NCI-H2227 (cell line): Measurements from ENCODE around the gene SPTB.

ENCODE experiments used
- DNase-seq: peaks from one replicate; lab custom pipeline; 2025; ENCODE audit not compliant: unreplicated experiment; lab: John Stamatoyannopoulos, UW

SPTB gene

DNA sequence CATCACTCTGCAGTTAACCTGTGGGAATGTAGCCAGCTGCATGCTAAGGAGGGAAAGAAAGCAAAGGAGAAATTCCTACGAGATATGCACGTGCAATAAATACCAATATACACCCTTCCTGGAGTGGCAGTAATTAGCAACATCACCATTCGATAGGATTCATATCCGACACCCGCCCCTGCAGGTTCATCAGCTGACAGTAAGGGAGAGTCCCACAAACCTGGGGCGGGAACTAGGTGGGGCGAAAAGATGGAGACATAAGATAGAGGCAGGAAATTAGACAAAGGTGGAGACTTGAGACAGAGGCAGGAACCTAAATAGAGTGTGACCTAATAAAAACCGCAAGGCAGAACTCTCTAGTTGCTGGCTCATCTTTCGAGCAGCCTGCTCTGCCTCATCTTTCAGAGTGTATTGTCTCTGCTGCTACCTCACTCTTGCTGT lies 123.9 kb downstream of the SPTB start:
- no peak for DNase-seq

DNA sequence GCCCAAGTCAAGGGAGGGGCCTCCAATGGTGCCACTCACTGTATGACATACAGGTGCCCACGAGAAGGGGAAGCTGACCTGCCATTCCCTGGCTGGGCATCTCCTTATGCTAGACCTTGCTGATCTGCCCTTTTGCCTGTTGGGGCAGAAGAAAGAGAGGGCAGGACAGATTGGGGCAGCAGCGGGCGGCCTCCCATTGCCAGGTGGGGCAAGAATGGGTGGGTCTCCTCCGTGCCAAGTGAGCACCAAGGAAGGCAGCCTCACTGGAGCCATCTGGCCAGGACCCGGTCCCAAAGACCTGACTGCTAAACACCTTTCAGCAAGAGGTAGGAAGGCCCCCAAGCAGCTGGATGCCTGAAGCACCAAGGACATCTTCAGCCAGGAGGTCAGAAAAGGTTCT lies 125.0 kb downstream of the SPTB start:
- no peak for DNase-seq

DNA sequence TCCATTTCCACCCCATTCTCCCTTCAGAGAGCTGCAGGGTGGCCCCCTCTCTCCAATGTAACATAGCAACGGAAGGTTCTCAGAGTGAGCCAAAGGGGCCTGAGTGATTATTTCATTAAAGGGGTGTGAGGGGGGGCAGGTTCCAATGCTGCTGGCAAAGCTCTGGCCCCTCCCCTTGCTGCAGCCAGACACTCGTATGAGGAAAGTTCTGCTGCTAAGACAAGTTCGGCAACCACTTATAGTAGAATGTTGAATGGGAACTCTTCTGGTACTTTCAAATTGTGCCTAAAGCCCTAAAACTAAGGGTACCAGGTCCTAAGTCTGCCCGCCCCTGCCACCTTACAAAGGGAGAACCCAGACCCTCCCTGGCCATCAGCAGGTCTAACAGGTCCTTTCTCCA lies 125.7 kb downstream of the SPTB start:
- no peak for DNase-seq

DNA sequence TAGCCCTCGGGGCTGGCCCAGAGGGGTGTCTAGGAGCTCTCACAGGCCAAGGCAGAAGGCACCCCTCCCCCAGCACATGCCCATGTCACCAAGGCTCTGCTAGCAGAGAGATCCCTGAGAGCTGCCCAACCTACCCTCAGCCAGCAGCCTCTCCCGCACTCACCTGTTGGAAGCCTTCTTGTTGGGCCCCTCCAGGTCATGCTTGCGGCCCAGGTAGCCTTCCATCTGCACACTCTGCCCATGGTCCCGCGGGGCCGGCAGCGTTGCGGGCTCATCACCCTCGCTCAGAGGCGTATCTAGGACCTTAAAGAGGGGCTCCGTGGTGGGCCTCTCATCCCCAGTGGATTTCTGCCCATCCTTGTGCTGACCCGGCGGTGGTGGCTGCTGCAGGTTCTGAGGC lies 126.3 kb downstream of the SPTB start:
- no peak for DNase-seq

DNA sequence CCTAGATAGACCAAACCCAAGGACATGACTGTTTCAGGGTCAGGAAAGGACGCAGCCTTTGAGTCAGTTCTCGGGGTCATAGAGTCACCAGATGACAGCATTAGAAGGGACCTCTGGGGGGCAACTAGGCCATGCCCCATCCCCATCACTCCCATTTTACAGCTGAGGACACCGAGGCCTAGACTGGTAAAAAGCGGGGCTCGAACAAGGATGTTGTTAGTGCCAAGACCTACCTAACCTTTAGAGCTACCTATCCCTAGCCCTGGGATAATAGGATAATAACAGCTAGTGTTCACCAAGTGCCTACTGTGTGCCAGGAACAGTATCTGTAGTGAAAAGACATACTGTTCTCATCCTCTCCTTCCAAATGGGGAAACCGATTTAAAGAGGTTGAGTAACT lies 126.8 kb downstream of the SPTB start:
- no peak for DNase-seq

DNA sequence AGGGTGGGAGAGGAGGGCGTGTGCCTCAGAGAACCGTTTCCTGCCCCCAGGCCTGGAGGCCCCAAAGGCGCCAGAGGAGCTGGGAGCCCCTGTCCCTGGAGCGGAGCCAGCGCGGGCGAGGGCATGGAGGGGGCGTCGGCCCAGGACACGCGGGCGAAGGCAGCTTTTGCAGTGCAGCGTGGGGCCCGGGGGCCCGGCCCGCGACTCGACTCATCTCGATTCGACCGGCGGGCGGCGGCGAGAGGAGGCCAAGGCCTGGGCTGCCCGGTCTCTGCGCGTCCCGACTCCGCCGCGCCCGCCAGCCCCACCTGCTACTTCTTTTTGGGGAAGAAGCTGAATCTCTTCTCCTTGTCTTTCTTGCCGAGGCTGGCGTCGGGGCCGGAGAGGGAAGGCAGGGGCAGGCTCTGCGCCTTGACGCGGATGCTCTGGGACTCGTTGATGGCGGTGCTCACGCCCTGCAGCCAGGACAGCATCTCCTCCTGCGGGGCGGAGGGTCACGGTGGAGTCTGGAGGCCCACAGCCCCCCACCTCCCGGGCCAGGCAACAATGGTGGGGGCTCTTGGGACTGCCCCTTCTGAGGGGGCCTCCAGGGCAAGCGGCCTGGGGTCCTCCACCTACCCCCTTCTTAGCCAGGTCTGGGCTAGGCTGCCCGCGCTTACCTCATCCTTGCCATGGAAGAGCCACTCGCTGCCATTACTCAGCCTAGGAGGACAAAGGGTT lies 130.6 kb downstream of the SPTB start:
- DNase-seq: no peak

DNA sequence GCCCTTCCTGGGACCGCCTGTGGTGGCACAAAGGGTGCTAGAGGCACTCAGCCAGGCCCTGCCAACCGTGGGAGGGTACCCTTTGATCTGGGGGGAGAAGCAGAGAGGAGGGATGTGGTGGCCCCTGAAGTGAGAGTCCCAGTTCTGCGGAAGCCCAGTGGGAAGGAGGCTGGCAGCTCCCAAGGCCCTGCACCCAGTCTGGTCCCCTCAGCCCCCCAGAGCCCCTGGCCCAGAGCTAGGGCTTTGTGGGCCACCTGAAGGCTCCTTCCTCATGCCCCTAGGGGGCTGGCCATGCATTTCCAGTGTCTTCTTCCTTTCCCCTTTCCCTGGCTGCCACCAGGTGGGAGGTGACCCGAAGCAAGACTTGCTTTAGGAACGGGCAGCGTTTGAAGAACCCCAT lies 131.2 kb downstream of the SPTB start:
- DNase-seq: no peak

DNA sequence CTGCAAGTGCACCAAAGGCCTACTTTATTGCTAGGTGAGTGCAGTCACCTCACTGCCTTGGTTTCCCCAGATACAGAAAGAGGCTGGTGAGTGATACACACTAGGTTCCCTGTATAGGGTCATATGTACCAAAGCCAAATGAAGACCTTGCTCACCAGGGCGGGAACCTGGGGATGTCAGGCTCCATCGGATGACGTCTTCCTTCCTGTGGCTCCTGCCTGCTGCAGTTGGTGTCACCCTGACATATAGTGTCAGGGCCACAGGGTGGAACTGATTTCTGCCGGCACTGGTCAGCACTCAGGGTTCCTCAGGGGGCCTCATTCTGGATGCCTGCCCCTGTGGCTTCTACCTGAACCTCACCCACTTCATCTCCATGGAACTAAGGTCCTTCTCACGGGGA lies 132.4 kb downstream of the SPTB start:
- no peak for DNase-seq

DNA sequence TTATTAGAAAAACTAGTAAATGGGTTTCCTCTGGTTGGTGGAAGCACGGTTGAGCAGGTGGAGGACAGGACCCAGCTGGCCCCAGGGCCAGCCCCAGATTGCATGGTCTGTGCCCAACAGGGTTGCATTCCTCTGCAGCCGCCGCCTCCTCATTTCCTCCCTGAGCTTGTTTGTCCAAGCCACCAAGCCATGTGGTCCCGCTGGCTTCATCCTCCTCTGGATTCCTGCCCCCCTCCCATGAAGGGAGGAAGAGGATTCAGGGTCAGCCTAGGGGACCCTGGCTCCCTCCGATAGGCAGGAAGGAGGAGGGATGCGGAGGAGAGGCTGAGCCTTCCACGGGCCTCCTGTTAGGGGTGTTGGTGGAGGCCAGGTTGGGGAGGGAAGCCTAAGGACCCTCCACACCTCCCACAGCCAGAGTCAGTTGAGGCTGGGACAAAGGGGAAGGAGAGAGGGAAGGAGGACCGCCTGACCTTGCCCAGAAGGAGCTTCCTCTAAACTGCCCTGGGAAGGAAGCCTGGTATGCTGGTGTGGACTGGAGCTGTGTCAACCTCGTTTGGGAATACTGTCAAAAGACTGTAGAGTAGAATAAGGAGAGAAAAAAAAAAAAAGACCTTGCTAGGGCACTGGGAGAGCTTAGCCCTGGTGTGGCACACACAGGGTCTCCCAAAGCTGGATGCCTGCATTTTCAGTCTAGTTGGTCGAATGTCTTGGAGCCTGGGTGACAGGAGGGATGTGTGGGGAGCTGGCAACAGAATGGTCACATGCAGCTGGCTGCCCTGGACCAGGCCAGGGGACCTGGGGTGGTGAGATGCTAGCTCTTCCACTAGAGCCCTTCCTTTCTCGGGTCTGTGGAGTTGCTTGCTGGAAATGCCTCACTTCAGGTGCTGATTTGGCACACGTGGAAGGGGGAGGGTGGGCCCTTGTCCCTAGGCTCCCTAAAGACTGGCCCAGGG lies 133.1 kb downstream of the SPTB start:
- DNase-seq: no peak

DNA sequence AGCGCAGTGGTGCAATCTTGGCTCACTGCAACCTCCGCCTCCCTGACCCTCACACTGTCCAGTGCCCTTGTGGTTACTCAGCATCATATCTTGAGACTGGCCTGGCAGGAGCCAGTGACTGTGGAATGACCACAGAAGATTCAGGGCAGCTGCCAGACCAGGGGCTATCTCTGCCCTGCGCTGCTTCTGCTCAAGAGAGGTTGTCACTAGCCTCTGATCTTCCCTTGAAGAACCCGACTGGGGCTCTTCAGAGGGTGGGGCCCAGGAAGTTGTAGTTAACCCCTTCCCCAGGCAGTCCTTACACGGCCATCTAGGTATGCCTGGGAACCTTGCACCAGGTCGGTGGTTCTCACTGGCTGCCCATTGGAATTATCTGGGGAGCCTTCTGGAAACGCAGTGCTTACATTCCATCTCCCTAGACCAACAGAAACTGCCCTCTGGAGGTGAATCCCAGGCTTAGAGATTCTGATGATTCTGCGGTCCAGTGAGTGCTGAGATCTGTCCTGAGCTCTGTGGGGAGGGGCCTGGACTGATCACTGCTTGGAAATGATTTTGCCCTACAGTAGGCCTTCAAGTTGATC lies 134.1 kb downstream of the SPTB start:
- DNase-seq: no peak

DNA sequence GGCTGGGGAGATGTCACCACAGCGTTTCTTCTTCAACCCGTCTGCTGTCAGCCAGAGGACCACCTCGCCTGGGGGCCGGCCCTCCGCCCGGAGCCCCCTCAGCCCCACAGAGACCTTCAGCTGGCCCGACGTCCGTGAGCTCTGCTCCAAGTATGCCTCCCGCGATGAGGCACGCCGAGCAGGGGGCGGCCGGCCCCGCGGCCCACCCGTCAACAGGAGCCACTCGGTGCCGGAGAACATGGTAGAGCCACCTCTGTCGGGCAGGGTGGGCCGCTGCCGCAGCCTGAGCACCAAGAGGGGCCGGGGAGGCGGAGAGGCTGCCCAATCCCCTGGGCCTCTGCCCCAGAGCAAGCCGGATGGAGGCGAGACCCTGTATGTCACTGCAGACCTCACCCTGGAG lies 136.6 kb downstream of the SPTB start:
- no peak for DNase-seq

DNA sequence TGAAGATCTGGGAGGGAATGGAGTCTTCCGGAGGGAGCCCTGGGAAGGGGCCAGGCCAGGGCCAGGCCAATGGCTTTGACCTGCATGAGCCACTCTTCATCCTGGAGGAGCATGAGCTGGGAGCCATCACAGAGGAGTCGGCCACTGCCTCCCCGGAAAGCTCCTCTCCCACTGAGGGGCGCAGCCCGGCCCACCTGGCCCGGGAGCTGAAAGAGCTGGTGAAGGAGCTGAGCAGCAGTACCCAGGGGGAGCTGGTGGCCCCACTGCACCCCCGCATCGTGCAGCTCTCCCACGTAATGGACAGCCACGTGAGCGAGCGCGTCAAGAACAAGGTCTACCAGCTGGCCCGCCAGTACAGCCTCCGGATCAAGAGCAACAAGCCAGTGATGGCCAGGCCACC lies 137.7 kb downstream of the SPTB start:
- DNase-seq: no peak

DNA sequence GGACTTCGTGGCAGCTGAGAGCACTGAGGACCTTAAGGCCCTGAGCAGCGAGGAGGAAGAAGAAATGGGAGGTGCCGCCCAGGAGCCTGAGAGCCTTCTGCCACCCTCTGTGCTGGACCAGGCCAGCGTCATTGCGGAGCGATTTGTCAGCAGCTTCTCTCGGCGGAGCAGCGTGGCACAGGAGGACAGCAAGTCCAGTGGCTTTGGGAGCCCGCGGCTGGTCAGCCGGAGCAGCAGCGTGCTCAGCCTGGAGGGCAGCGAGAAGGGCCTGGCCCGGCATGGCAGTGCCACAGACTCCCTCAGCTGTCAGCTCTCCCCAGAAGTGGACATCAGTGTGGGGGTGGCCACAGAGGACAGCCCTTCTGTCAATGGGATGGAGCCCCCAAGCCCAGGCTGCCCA lies 138.5 kb downstream of the SPTB start:
- no peak for DNase-seq

DNA sequence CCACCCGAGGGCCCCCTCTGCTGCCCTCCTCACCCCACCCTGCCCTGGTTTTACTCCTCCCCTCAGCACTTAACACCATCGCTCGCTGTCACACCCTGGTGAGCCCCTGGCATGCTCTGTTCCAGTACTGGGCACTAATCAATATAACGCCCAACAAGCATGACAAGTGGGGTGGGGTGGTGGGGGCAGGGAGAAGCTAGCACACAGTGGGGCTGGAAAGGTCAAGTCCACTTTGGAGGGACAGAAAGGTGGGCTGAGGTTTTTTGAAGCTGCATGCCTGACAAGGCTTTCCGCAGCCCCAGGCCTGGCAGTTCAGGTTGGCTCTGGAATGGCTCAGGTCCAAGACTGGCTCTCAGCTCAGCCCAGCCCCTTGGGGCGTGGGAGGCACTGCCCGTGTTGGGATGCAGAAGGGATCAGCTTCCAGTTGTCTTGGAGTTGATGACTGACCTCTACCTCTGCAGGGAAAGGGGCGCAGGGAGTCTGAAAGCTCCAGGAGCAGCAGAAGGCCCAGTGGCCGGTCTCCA lies 141.4 kb downstream of the SPTB start:
- no peak for DNase-seq

DNA sequence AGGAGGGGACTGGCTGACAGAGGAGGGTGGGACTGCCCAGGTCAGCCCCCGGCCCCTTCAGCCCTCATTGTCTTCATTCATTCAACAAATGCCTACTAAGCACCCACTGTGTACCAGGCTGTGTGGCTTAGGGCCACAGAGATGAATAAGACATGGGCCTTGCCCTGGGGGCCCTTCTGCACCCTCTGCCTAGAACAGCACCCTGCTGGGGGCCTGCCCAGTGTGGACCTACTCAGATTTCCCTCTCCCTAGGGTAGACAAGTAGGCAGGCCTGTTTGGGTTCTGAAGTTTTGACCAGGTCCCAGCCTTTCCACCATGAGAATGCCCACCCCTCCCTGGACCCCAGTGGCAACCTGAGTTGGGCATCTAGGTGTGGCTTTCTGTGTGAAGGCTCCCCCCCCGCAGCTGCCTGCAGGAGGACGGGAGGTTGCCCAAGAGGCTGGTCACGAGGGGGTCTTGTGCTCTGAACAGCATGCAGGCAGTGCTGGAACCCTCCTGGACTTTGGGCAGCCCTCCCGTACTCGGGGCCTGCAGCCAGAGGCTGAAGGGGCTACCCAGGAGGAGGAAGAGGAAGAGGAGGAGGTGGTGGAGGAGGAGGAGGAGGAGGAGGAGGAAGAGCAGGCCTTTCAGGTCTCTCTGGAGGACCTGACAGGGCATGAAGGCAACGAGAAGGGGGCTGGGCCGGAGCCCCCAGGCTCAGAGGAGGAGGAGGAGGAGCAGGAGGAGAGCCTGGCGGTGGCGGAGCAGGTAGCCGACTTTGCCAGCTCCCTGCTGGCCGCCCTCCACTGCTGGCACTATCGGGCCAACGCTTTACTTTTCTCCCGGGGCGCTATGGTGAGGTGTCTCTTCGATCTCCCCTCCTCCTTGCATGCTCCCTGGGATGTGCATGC lies 142.1 kb downstream of the SPTB start:
- DNase-seq: no peak

DNA sequence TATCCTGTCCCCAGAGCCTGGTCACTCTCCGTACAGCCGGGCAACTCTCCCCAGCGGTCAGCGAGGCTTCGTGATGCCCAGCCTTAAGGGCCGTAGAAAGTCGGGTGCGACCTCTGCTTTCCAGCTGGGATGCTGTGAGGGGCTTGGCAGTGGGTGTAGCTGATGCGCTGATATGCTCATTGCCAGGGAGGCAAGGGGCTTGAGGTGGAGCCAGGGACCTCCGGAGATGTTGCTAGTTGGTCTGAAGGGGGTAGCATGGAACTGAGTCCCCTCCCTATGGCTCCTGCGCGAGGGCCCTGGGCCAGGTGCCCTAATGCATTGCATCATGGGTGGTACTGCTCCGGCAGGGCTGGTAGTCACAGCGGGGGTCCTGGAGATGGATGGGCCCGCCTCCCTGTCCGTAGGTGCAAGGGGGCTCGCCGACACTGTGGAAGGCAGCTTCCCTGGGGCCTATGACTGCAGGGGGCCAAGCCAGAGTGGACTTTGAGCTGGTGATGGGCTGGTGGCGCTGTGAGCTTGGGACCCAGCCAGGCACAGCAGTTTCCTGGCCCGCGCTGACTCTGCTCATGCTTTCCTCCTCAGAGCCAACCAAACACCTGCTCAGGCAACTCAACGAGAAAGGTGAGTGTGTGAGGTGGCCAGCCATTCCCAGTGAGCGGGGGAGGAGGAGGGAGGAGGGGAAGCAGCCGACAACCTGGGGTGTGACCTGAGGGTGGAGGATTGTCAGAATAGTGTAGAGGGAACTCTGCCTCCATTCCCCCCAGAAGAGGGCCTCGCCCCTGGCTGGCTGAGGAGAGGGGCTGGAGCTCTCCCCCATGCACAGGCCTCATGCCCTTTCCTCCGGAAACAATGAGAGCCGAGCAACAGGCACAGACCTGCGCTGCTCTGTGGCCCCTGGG lies 143.2 kb downstream of the SPTB start:
- no peak for DNase-seq

DNA sequence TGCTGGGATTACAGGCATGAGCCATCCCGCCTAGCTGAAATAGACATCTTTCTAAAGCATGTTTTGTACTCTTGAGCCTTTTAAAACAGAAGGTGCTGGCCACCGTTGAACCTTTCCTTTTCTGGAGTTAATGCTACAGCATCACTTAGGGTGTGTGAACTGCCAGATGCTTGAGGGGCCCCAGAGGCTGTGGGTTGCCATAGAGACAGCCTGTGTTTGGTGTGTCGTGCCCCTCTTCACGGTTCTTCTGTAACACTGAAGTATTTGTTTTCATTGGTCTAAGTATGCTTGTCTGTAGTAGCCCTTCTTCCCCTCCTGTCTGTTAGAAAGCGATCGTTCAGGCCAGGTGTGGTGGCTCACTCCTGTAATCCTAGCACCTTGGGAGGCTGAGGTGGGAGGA lies 144.7 kb downstream of the SPTB start:
- no peak for DNase-seq

DNA sequence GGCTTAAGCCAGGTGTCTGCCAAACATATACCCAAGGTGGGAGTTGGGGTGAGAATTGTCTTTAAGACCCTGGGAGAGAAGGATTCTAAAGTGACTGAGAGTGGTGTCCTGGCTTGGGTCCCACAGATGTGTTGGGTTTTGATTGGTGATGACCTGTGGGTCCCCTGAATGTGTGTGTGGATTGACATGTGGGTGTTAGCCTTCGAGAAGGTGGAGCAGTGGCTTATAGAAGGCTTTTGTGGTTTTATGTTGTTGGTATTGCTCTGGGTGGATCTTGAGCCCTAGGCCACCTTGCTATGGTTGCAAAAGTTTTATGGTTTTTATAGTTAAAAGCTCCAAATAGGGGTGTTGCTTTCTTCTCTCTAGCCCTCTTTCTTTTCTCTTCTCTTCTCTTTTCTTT lies 145.8 kb downstream of the SPTB start:
- no peak for DNase-seq

DNA sequence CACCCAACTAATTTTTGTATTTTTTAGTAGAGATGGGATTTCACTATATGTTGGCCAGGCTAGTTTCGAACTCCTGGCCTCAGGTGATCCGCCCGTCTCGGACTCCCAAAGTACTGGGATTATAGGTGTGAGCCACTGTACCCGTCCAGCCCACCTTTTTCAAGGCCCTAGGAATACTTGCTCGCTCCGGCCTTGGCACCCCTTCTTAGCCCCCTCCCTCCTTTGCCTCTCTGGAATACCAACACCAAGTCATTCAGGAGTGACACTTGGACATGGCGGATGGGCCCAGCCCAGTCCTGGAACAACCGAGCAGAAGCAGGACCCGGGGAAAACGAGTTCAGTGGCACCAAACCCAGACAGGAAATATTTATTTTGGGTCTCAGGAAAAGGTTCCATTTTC lies 146.4 kb downstream of the SPTB start:
- no peak for DNase-seq
